Astrocyte of the cerebellum (primary cell): ENCODE data around the gene SEC22A.
A peak's percentile ranks its signal among the peaks of the same experiment; 100 is the strongest.

Source experiments
- DNase-seq: peaks from one replicate; pipeline ENCODE4 v3.0.0-alpha.2; 2011; ENCODE audit warnings: low read depth
- H3K4me3 ChIP-seq: 2 replicates; pipeline ENCODE4 v1.5.1; 2011; ENCODE audit warnings: mild to moderate bottlenecking, low read depth, low read length, moderate library complexity
- CTCF ChIP-seq: IDR thresholded peaks from 2 replicates; pipeline ENCODE4 v1.5.1; 2012; ENCODE audit warnings: low read length, low read depth, moderate library complexity, mild to moderate bottlenecking; ENCODE audit errors: missing control alignments
- in situ Hi-C: cut with HindIII; loops from 2 replicates; pipeline ENCODE4 v1.10.0; 2017; ENCODE audit warnings: low sequenced_read_pairs

SEC22A gene, protein sequence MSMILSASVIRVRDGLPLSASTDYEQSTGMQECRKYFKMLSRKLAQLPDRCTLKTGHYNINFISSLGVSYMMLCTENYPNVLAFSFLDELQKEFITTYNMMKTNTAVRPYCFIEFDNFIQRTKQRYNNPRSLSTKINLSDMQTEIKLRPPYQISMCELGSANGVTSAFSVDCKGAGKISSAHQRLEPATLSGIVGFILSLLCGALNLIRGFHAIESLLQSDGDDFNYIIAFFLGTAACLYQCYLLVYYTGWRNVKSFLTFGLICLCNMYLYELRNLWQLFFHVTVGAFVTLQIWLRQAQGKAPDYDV

DNA sequence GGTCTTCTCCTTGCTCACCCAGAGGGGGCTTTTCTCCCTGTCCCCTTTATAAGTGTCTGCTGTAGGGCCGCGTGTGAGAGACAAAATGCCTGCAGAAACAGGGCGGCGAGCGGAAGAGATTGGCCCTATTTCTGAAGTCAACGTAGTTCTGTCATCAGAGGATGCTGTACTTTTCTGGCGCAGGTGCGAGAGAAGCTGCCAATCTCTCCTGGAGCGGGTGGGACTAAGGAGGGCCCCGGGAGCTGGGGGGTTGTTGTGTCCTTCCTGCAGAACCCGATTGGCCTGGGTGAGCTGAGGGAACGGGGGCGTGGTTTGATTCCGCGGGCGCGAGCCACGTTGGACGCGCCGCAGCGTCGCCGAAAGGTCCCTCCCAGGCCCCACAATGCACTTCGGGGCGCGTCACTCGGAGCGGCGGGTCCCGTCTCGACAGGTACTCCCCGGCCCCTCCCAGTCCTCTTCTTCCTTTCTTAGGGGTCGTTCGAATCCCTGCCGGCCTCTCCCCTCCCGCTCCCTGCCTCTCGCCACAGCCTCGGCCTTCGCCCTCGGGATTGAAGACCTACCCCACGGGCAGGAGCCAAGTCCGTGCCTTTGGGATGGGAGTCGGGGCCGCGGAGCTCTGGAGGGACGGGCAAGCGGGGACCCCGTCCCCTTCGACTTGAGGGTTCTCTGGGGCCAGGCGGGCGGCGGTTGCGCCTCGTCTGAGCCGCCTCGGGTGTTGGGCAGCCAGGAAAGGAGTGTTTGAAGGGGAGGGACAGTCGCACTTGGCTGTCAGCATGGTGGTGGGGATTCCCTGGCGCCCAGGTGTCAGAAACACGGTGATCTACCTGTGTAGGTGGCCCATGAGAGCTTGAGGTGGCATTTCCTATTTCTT, at the start of gene SEC22A:
Gene SEC22A, plus strand, starts transcription at position 387 of the 871 bp plus-strand sequence. CDS start 7,275 bp downstream, outside the sequence.
- DNase-seq = peak; percentile 70
- in situ Hi-C loops = no loop called here
- H3K4me3 ChIP-seq = peak within 1 kb of the TSS; percentile 99
- no peak for TF ChIP-seq CTCF

DNA sequence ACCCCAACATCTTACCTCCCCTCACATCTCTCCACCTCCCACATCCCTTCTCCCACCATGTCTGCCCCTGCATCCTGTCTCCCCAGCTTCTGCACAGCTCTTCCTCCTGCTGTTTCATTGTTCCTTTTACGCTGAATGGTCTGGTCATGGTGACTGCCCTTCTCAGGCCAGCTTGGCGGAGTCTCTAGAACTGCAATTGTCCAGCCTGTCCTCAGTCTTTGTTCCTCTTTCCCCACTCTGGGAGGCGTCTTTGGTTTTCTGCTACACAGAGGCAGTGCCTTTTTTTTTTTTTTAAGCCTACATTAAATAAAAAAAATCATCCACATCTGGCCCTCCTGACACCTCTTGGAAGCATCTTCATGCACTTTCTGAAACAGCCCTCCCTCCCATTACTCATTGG, 49.1 kb upstream of the SEC22A start:
- TF ChIP-seq CTCF = no peak
- in situ Hi-C loops = no loop called here
- no peak overlapping the region for H3K4me3 ChIP-seq

GRCh38 chr3:123153125-123154019, 48.4 kb upstream of the SEC22A start:
- no peak overlapping the region for H3K4me3 ChIP-seq
- no peak for TF ChIP-seq CTCF
- in situ Hi-C loops = no loop called here
- DNase-seq = no peak

More for the DNA sequence above, 49.1 kb upstream of the SEC22A start:
- no peak for DNase-seq

DNA sequence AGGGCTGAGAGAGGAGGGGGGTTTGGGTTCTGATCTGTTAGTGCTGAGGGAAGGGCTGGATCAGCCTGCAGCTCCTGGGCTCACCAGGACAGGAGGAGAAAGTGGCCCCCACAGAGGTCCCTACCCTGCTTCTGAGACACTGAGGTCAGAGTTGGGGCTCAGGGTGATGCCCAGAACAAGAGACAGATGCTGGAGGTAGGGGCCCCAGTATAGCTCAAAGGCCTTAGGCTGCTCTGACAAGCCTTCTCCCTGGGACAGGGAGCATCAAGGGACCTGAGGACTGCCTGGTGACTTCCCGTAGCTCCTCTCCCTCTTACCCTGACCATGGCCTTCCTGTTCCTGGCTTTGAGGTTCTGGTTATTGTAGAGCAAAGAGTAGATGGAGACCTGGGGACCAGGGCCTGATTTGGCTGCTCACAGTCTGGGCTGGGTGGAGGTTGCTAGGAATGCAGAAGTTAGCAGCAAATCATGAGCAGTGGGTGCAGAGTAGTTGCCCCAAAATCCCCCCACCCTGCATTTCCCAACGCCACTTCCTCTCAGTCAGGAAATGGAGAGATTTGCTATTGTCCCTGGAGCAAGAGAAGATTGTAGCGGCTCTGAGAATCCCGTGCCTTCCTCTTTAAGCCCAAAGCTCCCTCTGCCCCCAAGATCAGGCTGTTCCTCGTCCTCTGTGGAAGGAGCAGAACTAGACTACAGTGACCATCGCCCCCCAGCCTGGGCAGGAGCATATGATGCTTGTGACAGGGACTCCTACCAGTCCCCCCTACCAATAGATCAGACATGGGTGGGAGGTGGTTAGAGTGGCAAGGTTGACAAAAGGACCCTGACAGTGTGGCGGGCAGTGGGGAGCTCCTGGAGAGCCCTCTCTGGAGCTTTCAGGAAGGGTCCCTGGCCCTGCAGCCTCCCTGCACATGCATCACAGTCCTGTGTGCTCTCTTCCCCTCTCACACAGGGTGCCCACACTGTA, 47.4 kb upstream of the SEC22A start:
- TF ChIP-seq CTCF = no peak
- in situ Hi-C loops = no loop called here
- no peak for DNase-seq
- no peak overlapping the region for H3K4me3 ChIP-seq

- H3K4me3 ChIP-seq = no peak overlapping the region
- no peak for TF ChIP-seq CTCF
- in situ Hi-C loops = no loop called here
- DNase-seq = no peak
Observed at GRCh38 chr3:123155471-123156011, 46.2 kb upstream of the SEC22A start.
